ENCODE measurements around the gene ZFAND3.
"Not testable (repeated sequence)": the region's sequence is repeated elsewhere in the genome, so short reads cannot be mapped to it uniquely, and the experiment has no call there.

Gene ZFAND3

DNA sequence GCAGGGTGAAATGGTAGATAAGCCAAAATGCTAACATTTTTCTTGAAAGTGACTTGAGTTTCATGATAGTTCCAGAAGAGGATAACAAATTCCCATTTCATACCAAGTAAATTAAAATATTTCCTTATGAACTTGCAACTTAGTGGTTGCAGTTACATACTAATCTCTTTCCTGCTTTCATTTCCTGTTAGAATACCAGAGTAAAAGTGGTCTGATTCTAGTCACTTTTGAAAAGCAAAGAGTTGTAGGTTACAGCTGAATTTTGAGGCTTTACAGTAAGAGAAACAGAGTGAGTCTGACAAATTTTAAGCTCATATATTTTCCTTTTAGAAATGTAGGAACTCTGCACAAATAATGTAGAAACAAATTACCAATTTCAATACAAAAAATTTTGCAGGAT is 117.4 kb downstream of the ZFAND3 start:
- DNase-seq (ENCODE audit: low spot score) = no peak

DNA sequence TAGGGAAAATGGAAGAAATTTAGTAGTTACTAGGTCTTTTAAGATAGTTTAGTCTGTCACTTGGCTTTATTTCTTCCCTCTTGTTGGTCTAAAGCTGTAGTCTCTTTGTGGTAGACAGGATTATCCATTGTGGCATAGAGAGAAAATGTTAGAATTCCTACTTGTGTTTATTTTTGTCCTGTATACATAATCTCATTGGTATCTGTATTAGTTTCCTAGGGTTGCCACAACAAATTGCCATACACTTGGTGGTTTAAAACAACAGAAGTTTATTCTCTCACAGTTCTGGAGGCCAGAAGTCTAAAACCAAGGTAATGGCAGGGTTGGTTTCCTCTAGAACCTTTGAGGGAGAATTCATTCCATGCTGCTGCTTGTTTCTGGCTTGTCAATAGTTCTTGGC is 119.4 kb downstream of the ZFAND3 start:
- no peak for DNase-seq (ENCODE audit: low spot score)

GRCh38 chr6:37940074-37940847 is 120.7 kb downstream of the ZFAND3 start:
- no peak for DNase-seq (ENCODE audit: low spot score)

- no peak for DNase-seq (ENCODE audit: low spot score)
These were observed 122.3 kb downstream of the ZFAND3 start for GRCh38 chr6:37941871-37942270.

- DNase-seq (ENCODE audit: low spot score) = no peak
These were observed 123.3 kb downstream of the ZFAND3 start for GRCh38 chr6:37942606-37943376.

DNA sequence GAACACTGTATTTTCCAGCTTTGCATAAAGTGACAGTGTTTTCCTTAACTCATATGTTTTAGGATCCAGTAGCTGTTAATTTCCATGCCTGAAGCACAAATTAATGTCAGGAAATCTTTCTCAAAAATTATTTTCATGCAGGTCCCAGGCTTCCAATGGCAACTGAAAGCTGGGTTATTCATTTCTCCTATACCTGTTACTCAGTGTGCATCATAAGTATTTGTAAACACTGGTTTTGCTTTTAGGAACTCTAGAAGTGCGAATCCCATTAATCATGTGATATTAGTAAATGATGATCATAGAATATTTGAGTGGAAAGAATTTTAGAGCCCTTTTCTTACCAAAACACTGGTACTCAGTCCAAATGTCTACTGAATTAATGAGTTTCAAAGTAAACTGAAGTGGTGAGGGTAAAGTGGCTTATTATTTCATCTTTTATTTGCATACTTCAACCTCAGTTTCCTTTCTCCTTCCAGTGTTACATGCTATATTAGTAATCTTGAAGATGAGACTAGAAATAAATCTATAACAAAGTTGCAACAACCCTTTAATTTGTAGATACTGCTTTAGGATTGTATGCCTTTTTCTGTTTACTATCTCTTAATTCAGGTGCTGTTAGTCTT is 124.0 kb downstream of the ZFAND3 start:
- DNase-seq (ENCODE audit: low spot score) = no peak

DNA sequence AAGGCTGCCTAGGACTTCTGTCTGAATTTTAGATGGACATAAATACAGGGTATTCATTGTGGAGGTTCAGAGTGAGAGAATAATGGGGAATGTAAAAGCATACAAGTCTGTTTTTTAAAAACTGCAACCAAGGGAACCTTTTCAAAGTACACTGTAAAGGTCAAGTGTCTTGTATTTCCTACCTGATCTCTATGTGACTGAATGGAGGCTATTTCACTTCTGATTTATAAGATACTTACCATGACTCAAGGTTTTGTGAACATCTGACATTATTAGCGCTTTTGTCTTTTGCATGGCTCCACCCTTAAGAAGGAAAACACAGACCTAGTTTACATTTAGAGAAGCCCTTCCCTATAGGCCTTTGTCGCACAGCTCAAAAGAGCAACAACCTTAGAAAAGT is 126.5 kb downstream of the ZFAND3 start:
- DNase-seq (ENCODE audit: low spot score) = no peak

GRCh38 chr6:37947468-37947867 is 127.9 kb downstream of the ZFAND3 start:
- no peak for DNase-seq (ENCODE audit: low spot score)

- not testable (repeated sequence) for DNase-seq (ENCODE audit: low spot score)
These were observed 129.1 kb downstream of the ZFAND3 start for GRCh38 chr6:37948584-37948983.

DNA sequence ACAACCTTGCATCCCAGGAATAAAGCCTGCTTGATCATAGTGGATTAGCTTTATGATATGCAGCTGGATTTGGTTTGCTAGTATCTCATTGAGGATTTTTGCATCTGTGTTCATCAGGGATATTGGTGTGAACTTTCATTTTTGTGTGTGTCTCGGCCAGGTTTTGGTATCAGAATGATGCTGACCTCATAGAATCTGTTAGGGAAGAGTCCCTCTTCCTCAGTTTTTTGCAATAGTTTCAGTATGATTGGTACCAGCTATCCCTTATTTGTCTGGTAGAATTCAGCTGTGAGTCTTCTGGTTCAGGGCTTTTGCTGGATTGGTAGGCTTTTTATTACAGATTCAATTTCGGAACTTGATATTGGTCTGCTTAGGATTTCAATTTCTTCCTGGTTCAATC is 132.5 kb downstream of the ZFAND3 start:
- DNase-seq (ENCODE audit: low spot score) = no peak

DNA sequence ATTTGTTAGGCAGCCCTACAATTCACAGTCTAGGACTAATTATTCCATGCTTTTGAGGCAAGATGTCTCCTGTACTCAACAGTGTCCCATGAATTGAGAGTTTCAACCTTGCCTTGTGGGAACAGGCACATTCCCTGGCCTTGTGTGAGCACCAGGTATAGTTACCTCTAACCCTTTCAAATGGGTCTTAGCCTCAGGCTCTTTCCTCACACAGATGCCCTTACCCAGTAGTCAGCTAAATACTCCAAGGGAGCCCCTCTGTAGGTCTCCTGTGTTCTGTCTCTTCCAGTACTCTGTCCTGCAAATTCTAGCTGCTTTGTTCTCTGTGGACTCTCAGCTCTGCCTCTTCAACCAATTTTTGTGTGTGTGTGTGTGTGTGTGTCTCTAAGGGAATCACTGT is 135.3 kb downstream of the ZFAND3 start:
- DNase-seq (ENCODE audit: low spot score) = no peak

DNA sequence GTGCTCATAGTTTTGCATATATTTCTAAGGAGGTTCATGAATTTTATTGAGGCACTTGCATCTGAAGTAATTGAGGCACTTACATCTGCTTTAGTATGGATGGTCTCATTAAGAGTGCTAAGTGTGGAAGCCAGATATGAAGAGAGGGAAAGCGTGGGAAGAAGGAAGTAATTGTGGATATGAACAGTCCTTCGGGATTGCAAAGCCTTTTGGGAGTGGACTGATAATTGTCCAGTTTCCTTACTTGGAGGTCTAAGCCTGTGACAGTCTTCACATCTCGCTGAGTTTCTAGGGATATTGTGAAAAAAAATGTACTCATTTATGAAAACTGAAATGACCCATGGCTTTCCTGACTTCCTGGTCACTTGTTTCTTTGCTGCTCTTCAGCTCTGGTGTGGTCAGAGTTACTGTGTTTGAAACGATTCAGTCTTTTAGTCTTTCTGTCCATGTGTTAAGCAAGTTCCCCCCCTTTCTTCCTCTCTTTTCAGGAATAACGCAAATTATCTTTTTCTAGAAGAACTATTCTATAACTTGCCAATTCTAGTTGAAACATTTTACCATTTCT is 137.3 kb downstream of the ZFAND3 start:
- DNase-seq (ENCODE audit: low spot score) = no peak

- no peak for DNase-seq (ENCODE audit: low spot score)
These were observed 139.5 kb downstream of the ZFAND3 start for GRCh38 chr6:37959061-37959460.

DNA sequence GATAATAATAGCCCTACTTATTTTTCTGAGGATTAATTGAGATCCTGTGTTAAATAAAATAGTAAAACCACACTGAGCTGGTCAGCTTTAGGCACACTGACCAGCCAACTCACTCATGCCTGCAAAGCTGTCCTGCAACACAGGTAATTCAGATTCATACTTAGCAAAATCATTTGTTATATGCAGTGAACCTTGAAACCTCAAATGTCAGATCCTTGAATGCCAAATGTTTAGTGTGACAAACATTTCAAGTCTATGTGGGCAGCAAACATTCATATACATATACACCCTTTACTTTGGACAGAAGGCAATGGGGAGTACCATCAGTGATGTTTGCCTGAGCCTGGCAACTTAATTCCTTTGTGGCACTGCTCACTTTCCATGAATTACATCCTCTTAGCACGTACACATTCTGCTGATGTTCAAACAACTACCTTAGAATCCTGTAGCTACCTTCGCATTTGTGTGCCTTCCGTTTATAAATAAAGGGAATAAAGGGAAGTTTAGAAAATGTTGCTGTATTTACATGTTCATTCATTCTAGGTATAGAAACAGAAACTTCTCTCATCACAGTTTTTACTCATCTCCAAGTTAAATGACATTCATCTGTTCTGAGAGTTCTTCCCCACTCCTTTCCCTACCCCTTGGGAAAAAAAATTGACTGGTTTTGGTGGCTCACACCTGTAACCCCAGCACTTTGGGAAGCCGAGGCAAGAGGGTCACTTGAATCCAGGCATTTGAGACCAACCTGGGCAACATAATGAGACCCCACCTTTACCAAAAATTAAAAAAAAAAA is 140.8 kb downstream of the ZFAND3 start:
- DNase-seq (ENCODE audit: low spot score) = no peak

DNA sequence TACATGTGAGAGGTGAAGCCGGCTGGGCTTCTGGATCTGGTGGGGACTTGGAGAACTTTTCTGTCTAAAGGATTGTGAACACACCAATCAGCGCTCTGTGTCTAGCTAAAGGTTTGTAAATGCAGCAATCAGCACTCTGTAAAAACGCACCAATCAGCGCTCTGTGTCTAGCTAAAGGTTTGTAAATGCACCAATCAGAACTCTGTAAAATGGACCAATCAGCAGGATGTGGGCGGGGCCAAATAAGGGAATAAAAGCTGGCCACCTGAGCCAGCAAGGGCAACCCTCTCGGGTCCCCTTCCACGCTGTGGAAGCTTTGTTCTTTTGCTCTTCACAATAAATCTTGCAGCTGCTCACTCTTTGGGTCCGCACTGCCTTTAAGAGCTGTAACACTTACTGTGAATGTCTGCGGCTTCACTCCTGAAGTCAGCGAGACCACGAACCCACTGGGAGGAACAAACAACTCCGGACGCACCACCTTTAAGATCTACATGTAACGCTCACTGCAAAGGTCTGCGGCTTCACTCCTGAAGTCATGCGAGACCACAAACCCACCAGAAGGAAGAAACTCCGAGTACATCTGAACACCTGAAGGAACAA is 143.1 kb downstream of the ZFAND3 start:
- DNase-seq (ENCODE audit: low spot score) = not testable (repeated sequence)

DNA sequence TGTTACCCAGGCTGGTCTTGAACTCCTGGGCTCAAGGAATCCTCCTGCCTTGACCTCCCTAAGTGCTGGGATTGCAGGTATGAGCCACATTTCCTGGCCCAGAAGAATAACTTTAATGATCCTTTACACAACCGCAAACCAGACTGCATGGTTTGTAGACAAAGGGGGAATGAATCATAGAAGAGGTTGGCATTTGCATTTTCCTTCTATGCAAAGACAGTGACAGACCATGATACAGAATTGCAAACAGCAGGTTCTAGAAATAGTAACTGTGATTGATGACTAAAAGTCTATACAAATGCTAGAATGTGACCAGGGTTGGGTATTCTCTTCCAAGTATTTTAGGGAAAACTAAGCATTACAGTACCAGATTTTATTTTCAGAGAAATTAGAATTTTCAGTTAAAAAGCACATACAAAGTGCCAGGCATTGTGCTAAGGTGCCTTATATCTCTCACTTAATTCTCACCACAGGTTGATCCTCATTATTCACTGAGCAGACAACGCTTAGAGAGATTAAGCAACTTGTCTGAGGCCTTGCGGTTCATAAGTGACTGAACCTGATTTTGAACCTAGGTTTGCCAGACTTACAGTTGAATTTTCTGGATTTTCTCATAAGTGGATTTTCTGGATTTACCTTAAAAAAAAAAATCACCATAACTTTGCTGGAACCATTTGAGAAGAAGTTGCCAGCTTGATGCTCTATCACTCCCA is 146.6 kb downstream of the ZFAND3 start:
- no peak for DNase-seq (ENCODE audit: low spot score)

DNA sequence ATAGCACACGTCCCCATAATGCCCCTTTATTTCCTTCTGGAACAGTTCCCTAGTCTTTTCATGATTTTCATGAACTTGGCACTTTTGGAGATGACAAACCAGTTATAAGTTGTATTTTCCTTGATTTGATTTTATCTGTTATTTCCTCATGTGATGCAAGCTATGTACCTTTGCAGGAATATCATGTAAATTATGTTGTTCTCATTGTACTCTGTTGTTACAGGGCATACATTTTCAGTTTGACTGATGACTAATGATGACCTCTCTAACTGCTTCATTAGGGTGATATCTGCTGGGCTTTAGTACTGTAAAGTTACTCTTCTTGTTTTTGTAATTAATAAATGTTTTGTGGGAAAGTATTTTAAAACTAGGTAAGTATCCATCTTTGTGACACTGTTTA is 147.3 kb downstream of the ZFAND3 start:
- DNase-seq (ENCODE audit: low spot score) = no peak

DNA sequence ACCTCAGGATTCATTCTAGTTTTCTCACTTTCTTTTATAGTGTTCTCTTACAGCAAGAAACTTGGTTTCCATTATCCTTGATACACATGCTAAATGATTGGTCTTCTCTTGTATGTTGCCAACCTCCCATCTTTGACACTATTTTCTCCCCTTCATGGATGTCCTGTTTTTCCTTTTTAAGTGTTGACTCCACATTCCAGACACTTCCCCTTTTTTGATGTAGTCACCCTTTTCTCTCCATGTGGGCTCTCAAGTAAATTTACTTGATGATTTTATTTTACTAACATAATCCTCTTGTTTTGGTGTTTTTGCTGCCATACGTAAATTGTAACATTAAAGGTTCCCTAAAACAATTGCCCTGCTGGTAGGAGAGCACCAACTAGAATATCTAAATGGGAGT is 148.1 kb downstream of the ZFAND3 start:
- no peak for DNase-seq (ENCODE audit: low spot score)

GRCh38 chr6:37971266-37971665 is 151.7 kb downstream of the ZFAND3 start:
- DNase-seq (ENCODE audit: low spot score) = no peak

DNA sequence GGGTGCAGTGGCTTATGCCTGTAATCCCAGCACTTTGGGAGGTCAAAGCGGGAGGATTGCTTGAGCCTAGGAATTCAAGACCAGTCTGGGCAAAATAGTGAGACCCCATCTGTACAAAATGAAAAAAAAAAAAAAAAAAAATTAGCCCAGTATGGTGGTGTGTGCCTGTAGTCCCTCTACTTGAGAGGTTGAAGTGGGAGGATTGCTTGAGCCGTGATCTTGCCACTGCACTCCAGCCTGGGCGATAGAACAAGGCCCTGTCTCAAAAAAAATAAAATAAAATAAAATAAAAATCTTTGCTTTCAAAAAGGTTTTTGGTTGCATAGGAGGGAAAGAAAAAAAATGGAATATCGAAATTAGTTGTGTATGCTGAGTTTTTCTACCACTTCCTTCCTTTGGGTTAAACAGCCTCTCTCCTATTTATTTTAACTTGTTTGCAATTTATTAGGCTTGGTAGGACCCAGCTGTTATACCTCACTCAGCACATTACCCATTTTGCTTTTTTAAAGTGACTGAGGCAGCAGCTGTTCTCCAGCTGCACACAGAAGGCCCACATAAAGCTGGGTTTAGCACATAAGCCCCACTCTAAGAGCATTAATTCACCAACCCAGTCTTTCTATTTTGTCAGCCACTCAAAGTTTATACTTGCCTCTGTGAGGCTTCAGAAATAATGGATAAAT is 152.3 kb downstream of the ZFAND3 start:
- DNase-seq (ENCODE audit: low spot score) = no peak
